Measurements from ENCODE around the gene NDST4.

DNA sequence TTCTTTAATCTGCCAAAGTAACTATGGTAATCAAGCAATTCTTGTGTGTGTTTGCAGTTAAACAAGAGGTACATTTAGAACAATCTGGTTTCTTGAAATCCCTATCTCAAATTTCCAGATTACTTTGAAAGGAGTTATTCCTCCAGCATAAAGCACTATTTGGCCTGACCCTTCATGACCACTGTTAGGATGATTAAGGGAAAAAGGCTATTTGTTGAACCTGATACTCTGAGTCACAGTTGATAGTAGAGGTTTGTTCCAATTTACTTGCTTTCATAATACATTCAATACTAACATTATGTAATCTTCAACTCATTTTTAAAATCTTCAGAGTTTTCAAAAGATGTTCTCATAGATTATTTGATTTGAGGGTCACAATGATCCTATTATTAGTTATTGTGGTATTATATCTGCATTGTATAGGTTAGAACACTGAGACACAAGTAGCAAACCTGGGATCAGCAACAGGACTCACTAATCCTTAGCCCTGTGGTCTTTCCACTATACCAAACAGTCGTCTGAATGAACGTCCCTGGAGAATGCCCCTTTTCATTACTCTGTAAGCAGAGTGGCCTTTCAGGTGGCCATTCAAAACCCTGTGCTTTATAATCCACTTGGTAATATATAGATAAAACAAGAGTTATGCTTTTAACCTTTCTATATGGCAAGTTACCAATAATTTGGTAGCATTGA, 8.1 kb upstream of the NDST4 start:
- no peak for TF ChIP-seq EZH2phosphoT487 (IDR thresholded peaks at IDR 0.05; ENCODE audit: low read depth)
- TF ChIP-seq, protein P1, sequence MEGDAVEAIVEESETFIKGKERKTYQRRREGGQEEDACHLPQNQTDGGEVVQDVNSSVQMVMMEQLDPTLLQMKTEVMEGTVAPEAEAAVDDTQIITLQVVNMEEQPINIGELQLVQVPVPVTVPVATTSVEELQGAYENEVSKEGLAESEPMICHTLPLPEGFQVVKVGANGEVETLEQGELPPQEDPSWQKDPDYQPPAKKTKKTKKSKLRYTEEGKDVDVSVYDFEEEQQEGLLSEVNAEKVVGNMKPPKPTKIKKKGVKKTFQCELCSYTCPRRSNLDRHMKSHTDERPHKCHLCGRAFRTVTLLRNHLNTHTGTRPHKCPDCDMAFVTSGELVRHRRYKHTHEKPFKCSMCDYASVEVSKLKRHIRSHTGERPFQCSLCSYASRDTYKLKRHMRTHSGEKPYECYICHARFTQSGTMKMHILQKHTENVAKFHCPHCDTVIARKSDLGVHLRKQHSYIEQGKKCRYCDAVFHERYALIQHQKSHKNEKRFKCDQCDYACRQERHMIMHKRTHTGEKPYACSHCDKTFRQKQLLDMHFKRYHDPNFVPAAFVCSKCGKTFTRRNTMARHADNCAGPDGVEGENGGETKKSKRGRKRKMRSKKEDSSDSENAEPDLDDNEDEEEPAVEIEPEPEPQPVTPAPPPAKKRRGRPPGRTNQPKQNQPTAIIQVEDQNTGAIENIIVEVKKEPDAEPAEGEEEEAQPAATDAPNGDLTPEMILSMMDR (IDR thresholded peaks at IDR 0.05; ENCODE audit: low read depth, low read length), result no peak
